ENCODE results near the gene DGKE.

Gene DGKE

DNA sequence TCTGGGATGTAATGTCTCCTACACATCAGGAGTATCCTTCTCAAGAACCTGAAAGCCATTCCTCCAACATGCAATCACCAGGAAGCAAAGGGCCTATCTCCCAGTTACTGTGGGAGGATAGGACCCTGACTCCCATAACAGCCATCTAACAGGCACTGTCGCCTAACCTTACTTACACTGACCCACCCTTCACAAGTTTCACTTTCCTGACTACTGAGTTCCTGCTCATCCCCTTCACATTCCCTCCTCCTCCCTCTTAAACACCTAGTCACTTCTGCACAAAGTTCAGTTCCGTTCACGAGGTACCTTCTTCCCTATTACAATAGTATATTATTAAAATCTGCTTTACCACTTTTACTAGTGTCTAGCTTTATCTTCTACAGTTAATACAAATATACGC, 1.5 kb upstream of the DGKE start:
- no peak overlapping the region for H2BK15ac ChIP-seq (replicated peaks; ENCODE audit: low read depth)
- DNase-seq, result peak; percentile 5
- H4K5ac ChIP-seq (ENCODE audit: low read length), result no peak overlapping the region
- H3K27me3 ChIP-seq (ENCODE audit: insufficient read depth, low read length, poor library complexity), result no peaks in the 10 kb centered on the region
- H3K4me1 ChIP-seq (ENCODE audit: control insufficient read depth, low read depth, low read length), result no peaks in the 10 kb centered on the region
- no peak overlapping the region for H3K4ac ChIP-seq (ENCODE audit: low read depth, low read length)
- H3K79me2 ChIP-seq (ENCODE audit: control insufficient read depth, insufficient read depth, low read length), result no peaks in the 10 kb centered on the region
- H4K8ac ChIP-seq (ENCODE audit: low read depth, low read length), result no peak overlapping the region
- H3K4me3 ChIP-seq (ENCODE audit: low read length), result no peak overlapping the region
- no peaks in the 10 kb centered on the region for H3K36me3 ChIP-seq (ENCODE audit: control insufficient read depth, insufficient read depth, low read length)
- H2BK5ac ChIP-seq (ENCODE audit: low read length), result no peak overlapping the region
- H3K56ac ChIP-seq (ENCODE audit: low read length), result no peak overlapping the region
- no peak overlapping the region for H3K18ac ChIP-seq (ENCODE audit: low read length)
- H3K4me2 ChIP-seq (ENCODE audit: low read length), result no peak overlapping the region
- no CpG with 5 or more reads among the region's 4 CpGs for WGBS (ENCODE audit: extremely low coverage, insufficient coverage, low lambda C conversion rate)
- no peak overlapping the region for H3K9ac ChIP-seq (ENCODE audit: low read length)
- H3K27ac ChIP-seq (ENCODE audit: low read depth, low read length), result no peak overlapping the region
- peaks cover 5% of the 10 kb centered on the region for H3K79me1 ChIP-seq (ENCODE audit: low read length)
- H2AK5ac ChIP-seq (ENCODE audit: low read length), result no peak overlapping the region
- H3K23ac ChIP-seq (ENCODE audit: low read length), result no peak overlapping the region
- no peak overlapping the region for H2BK120ac ChIP-seq (ENCODE audit: low read depth, low read length)

DNA sequence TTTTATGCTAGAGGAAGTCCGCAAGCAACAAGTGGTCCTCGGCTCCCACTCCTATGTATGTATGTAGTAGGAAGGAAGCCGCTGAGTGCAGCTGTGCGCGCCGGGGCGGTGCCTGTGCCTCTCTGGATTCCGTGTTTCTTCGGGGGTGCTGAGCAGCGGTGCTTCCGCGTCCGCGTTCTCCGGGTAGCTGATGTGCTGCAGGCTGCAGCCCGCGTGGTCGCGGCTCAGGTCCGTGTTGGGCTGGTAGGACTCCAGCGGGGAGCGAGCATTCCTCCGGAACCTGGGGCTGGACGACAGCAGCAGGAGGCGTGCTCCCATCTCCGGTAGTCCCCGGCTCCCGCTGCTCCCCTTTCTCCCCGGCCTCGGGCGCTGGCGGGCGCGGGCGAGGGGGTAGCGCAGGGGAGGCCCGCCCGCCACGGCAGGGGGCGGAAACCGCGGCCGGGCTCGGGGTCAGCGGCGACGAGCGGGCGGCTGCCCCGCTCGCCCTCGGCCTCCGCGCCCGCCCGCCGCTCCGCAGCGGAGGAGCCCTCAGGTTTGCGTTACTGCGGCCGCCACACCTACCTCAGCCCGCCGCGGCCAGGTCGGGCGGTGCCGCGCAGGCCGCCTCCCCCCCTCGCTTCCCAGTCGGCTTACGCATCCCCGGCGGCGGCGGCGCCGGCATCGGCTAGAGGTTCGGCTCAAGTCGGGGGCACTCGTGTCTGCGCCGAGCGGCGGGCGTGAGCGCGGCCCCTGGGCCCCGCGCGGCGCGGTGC, 718 bp upstream of the DGKE start:
- H4K5ac ChIP-seq (ENCODE audit: low read length), result no peak overlapping the region
- H3K18ac ChIP-seq (ENCODE audit: low read length), result peak overlapping the region; percentile 95
- peak overlapping the region; percentile 39 for H3K27ac ChIP-seq (ENCODE audit: low read depth, low read length)
- no peak overlapping the region for H2BK120ac ChIP-seq (ENCODE audit: low read depth, low read length)
- no peak overlapping the region for H2BK5ac ChIP-seq (ENCODE audit: low read length)
- H3K4me3 ChIP-seq (ENCODE audit: low read length), result peak overlapping the region; percentile 17
- H3K79me1 ChIP-seq (ENCODE audit: low read length), result peaks cover 5% of the 10 kb centered on the region
- peak overlapping the region; percentile 54 for H3K4me2 ChIP-seq (ENCODE audit: low read length)
- no peak overlapping the region for H4K8ac ChIP-seq (ENCODE audit: low read depth, low read length)
- H2BK15ac ChIP-seq (replicated peaks; ENCODE audit: low read depth), result no peak overlapping the region
- H3K56ac ChIP-seq (ENCODE audit: low read length), result peak overlapping the region; percentile 78
- H3K4ac ChIP-seq (ENCODE audit: low read depth, low read length), result peak overlapping the region; percentile 83
- H3K27me3 ChIP-seq (ENCODE audit: insufficient read depth, low read length, poor library complexity), result no peaks in the 10 kb centered on the region
- no CpG with 5 or more reads among the region's 95 CpGs for WGBS (ENCODE audit: extremely low coverage, insufficient coverage, low lambda C conversion rate)
- no peak overlapping the region for H3K23ac ChIP-seq (ENCODE audit: low read length)
- H3K79me2 ChIP-seq (ENCODE audit: control insufficient read depth, insufficient read depth, low read length), result no peaks in the 10 kb centered on the region
- no peaks in the 10 kb centered on the region for H3K4me1 ChIP-seq (ENCODE audit: control insufficient read depth, low read depth, low read length)
- no peak overlapping the region for H2AK5ac ChIP-seq (ENCODE audit: low read length)
- H3K9ac ChIP-seq (ENCODE audit: low read length), result peak overlapping the region; percentile 54
- DNase-seq, result peak; percentile 56
- H3K36me3 ChIP-seq (ENCODE audit: control insufficient read depth, insufficient read depth, low read length), result no peaks in the 10 kb centered on the region

DNA sequence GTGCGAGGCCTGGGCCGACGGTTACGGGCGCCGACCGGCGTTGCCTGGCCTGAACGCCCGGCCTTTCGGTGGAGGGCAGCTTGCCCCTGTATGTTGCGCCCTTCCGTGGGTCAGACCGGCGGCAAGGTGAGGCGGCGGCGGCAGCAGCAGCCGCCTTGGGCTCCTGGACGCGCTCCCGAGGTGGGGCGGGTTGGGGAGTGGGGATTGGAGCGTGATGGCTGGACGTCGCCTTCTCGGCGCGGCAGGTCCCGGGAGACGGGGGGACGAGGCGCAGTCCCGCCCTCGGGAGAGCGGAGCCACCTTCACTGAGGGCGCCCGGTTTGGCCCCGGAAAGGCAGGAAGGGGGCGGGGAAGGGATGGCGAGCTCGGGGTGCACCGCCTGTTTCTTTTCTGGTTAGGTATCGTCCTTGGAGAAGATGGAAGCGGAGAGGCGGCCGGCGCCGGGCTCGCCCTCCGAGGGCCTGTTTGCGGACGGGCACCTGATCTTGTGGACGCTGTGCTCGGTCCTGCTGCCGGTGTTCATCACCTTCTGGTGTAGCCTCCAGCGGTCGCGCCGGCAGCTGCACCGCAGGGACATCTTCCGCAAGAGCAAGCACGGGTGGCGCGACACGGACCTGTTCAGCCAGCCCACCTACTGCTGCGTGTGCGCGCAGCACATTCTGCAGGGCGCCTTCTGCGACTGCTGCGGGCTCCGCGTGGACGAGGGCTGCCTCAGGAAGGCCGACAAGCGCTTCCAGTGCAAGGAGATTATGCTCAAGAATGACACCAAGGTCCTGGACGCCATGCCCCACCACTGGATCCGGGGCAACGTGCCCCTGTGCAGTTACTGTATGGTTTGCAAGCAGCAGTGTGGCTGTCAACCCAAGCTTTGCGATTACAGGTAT, 671 bp downstream of the DGKE start:
- Histone ChIP-seq H3K4ac (ENCODE audit: low read depth, low read length) (no peak overlapping the region), H4K8ac (ENCODE audit: low read depth, low read length) (no peak overlapping the region), H3K4me1 (ENCODE audit: control insufficient read depth, low read depth, low read length) (no peaks in the 10 kb centered on the region), H3K79me1 (ENCODE audit: low read length) (peaks cover 5% of the 10 kb centered on the region), H3K4me2 (ENCODE audit: low read length) (peak overlapping the region; percentile 83), H3K79me2 (ENCODE audit: control insufficient read depth, insufficient read depth, low read length) (no peaks in the 10 kb centered on the region), H2BK120ac (ENCODE audit: low read depth, low read length) (no peak overlapping the region), H3K4me3 (ENCODE audit: low read length) (peak overlapping the region; percentile 49), H3K27me3 (ENCODE audit: insufficient read depth, low read length, poor library complexity) (no peaks in the 10 kb centered on the region), H2AK5ac (ENCODE audit: low read length) (no peak overlapping the region), H3K23ac (ENCODE audit: low read length) (peak overlapping the region; percentile 51), H4K5ac (ENCODE audit: low read length) (no peak overlapping the region), H3K18ac (ENCODE audit: low read length) (peak overlapping the region; percentile 14), H3K56ac (ENCODE audit: low read length) (peak overlapping the region; percentile 85), H2BK15ac (replicated peaks; ENCODE audit: low read depth) (no peak overlapping the region), H3K36me3 (ENCODE audit: control insufficient read depth, insufficient read depth, low read length) (no peaks in the 10 kb centered on the region), H3K27ac (ENCODE audit: low read depth, low read length) (peak overlapping the region; percentile 36), H3K9ac (ENCODE audit: low read length) (peak overlapping the region; percentile 70), H2BK5ac (ENCODE audit: low read length) (no peak overlapping the region)
- no CpG with 5 or more reads among the region's 81 CpGs for WGBS (ENCODE audit: extremely low coverage, insufficient coverage, low lambda C conversion rate)
- peak; percentile 82 for DNase-seq

DNA sequence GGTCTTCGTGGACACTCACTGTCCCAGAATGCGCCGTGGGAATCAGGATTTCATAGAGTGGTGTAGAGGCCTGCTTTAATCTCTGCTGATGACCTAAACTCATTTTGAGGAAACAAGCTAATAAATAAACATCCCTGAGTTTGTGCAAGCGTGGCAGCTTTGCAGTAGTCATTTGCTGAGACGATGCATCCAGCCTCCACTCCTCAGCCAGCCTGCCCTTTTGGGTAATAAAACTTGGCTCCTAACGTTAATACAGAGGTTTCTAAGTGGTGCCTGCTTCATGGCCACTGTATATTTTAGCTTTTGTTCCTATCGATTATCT, 1.3 kb downstream of the DGKE start:
- Histone ChIP-seq H3K18ac (ENCODE audit: low read length) (no peak overlapping the region), H4K8ac (ENCODE audit: low read depth, low read length) (no peak overlapping the region), H3K23ac (ENCODE audit: low read length) (peak overlapping the region; percentile 51), H3K27me3 (ENCODE audit: insufficient read depth, low read length, poor library complexity) (no peaks in the 10 kb centered on the region), H3K79me1 (ENCODE audit: low read length) (peaks cover 5% of the 10 kb centered on the region), H3K4me3 (ENCODE audit: low read length) (no peak overlapping the region), H2BK5ac (ENCODE audit: low read length) (no peak overlapping the region), H4K5ac (ENCODE audit: low read length) (no peak overlapping the region), H3K56ac (ENCODE audit: low read length) (peak overlapping the region; percentile 85), H3K4ac (ENCODE audit: low read depth, low read length) (no peak overlapping the region), H3K27ac (ENCODE audit: low read depth, low read length) (no peak overlapping the region), H2BK120ac (ENCODE audit: low read depth, low read length) (no peak overlapping the region), H3K4me1 (ENCODE audit: control insufficient read depth, low read depth, low read length) (no peaks in the 10 kb centered on the region), H2AK5ac (ENCODE audit: low read length) (no peak overlapping the region), H3K9ac (ENCODE audit: low read length) (peak overlapping the region; percentile 70), H3K36me3 (ENCODE audit: control insufficient read depth, insufficient read depth, low read length) (no peaks in the 10 kb centered on the region), H3K4me2 (ENCODE audit: low read length) (peak overlapping the region; percentile 83), H3K79me2 (ENCODE audit: control insufficient read depth, insufficient read depth, low read length) (no peaks in the 10 kb centered on the region), H2BK15ac (replicated peaks; ENCODE audit: low read depth) (no peak overlapping the region)
- DNase-seq, result no peak
- WGBS (ENCODE audit: extremely low coverage, insufficient coverage, low lambda C conversion rate), result no CpG with 5 or more reads among the region's 7 CpGs

DNA sequence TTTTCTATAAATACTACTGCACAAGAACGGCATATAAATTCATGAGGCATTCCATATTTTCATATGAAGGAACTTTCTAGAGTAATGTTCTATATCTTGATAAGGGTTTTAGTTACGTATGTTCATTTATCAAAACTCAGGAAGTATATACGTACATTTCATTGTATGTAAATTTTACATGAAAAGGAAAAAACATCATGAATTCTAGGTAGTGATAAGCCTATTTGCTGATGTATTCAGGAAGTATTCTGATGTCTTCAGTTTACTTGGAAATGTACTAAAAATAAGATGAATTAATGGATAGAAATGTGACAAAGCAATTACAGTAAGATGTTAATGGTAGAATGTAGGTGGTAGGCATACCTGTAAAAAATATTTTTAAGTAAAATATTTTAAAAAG, 4.7 kb downstream of the DGKE start:
- no peaks in the 10 kb centered on the region for H3K36me3 ChIP-seq (ENCODE audit: control insufficient read depth, insufficient read depth, low read length)
- no CpG with 5 or more reads among the region's 3 CpGs for WGBS (ENCODE audit: extremely low coverage, insufficient coverage, low lambda C conversion rate)
- no peak overlapping the region for H2BK5ac ChIP-seq (ENCODE audit: low read length)

More for the DNA sequence above, 4.7 kb downstream of the DGKE start:
- H2BK120ac ChIP-seq (ENCODE audit: low read depth, low read length), result no peak overlapping the region
- H3K79me1 ChIP-seq (ENCODE audit: low read length), result no peaks in the 10 kb centered on the region
- no peak overlapping the region for H3K23ac ChIP-seq (ENCODE audit: low read length)
- no peak overlapping the region for H3K4me3 ChIP-seq (ENCODE audit: low read length)
- H2AK5ac ChIP-seq (ENCODE audit: low read length), result no peak overlapping the region
- no peak overlapping the region for H3K4me2 ChIP-seq (ENCODE audit: low read length)
- H3K4me1 ChIP-seq (ENCODE audit: control insufficient read depth, low read depth, low read length), result no peaks in the 10 kb centered on the region
- no peak for DNase-seq
- no peak overlapping the region for H3K9ac ChIP-seq (ENCODE audit: low read length)
- no peak overlapping the region for H3K4ac ChIP-seq (ENCODE audit: low read depth, low read length)
- no peak overlapping the region for H2BK15ac ChIP-seq (replicated peaks; ENCODE audit: low read depth)
- no peaks in the 10 kb centered on the region for H3K79me2 ChIP-seq (ENCODE audit: control insufficient read depth, insufficient read depth, low read length)
- H3K27me3 ChIP-seq (ENCODE audit: insufficient read depth, low read length, poor library complexity), result no peaks in the 10 kb centered on the region
- H3K27ac ChIP-seq (ENCODE audit: low read depth, low read length), result no peak overlapping the region
- H4K5ac ChIP-seq (ENCODE audit: low read length), result no peak overlapping the region
- no peak overlapping the region for H3K56ac ChIP-seq (ENCODE audit: low read length)
- H3K18ac ChIP-seq (ENCODE audit: low read length), result no peak overlapping the region
- H4K8ac ChIP-seq (ENCODE audit: low read depth, low read length), result no peak overlapping the region
